GM18508 (cell line): ENCODE results near the gene VPS13C.

Experiments used
- ATAC-seq: cut with Tn5 transposase; IDR thresholded peaks from one replicate; pipeline ENCODE4 v1.9.1; 2021; ENCODE audit warnings: moderate number of reproducible peaks; ENCODE audit not compliant: insufficient read depth, unreplicated experiment

VPS13C gene

GRCh38 chr15:62060113-62060895 lies at the start of gene VPS13C:
TSS of gene VPS13C (minus strand) at chr15:62060447. CDS start at chr15:62060374, 73 bp downstream.
- ATAC-seq, result peak; percentile 62

- no peak for ATAC-seq
Measured at GRCh38 chr15:62109437-62109836, 49.2 kb upstream of the VPS13C start.

GRCh38 chr15:62108411-62108810 lies 48.2 kb upstream of the VPS13C start:
- no peak for ATAC-seq

- ATAC-seq, result no peak
Measured at GRCh38 chr15:62107571-62108121, 47.4 kb upstream of the VPS13C start.

- no peak for ATAC-seq
Measured at GRCh38 chr15:62106096-62106495, 45.8 kb upstream of the VPS13C start.

- ATAC-seq, result no peak
Measured at GRCh38 chr15:62105266-62105665, 45.0 kb upstream of the VPS13C start.

- ATAC-seq, result no peak
Measured at GRCh38 chr15:62104846-62105245, 44.6 kb upstream of the VPS13C start.

GRCh38 chr15:62104401-62104800 lies 44.2 kb upstream of the VPS13C start:
- ATAC-seq, result no peak

- no peak for ATAC-seq
Measured at GRCh38 chr15:62103431-62103830, 43.2 kb upstream of the VPS13C start.

GRCh38 chr15:62099094-62099601 lies 38.9 kb upstream of the VPS13C start:
- no peak for ATAC-seq

- no peak for ATAC-seq
Measured at GRCh38 chr15:62094388-62094787, 34.1 kb upstream of the VPS13C start.

- ATAC-seq, result no peak
Measured at GRCh38 chr15:62093809-62094208, 33.6 kb upstream of the VPS13C start.

- no peak for ATAC-seq
Measured at GRCh38 chr15:62090988-62091387, 30.7 kb upstream of the VPS13C start.

GRCh38 chr15:62089616-62090015 lies 29.4 kb upstream of the VPS13C start:
- ATAC-seq, result no peak

- ATAC-seq, result no peak
Measured at GRCh38 chr15:62088353-62088693, 28.1 kb upstream of the VPS13C start.

GRCh38 chr15:62087671-62088352 lies 27.6 kb upstream of the VPS13C start:
- no peak for ATAC-seq

- ATAC-seq, result no peak
Measured at GRCh38 chr15:62085740-62086139, 25.5 kb upstream of the VPS13C start.

GRCh38 chr15:62083194-62084154 lies 23.2 kb upstream of the VPS13C start:
- ATAC-seq, result no peak

- ATAC-seq, result no peak
Measured at GRCh38 chr15:62079594-62079993, 19.3 kb upstream of the VPS13C start.

- no peak for ATAC-seq
Measured at GRCh38 chr15:62075595-62076277, 15.5 kb upstream of the VPS13C start.
